Upper lobe of left lung (tissue), 6 donors: ENCODE measurements around the gene SUB1. TPM values are rescaled to one million over a fixed set of nuclear protein-coding genes. Genes with fewer than 3 reads are reported as not detected.
A peak's percentile ranks its signal among the peaks of the same experiment; 100 is the strongest.

Experiments used
- ATAC-seq, 2 donors: fragments of 200-7000 bp; cut with Tn5 transposase; one replicate each; pipeline ENCODE4 v1.9.1; 2022; ENCODE audit warnings: mild to moderate bottlenecking in 2 of 2, moderate library complexity in 2 of 2; ENCODE audit not compliant: low FRiP score in 2 of 2
- DNase-seq, 2 donors: peaks; one replicate each; pipeline ENCODE4 v3.0.0-alpha.2; 2019 to 2020
- H3K27ac ChIP-seq, 4 donors: fragments of 200-600 bp; sonication (generic); one replicate each; pipeline ENCODE4 v1.5.1; 2016 to 2019
- H3K27me3 ChIP-seq, 4 donors: fragments of 200-600 bp; sonication (generic); one replicate each; pipeline ENCODE4 v1.5.1; 2017 to 2019
- H3K36me3 ChIP-seq, 4 donors: fragments of 200-600 bp; sonication (generic); one replicate each; pipeline ENCODE4 v1.5.1; 2016 to 2019
- H3K4me1 ChIP-seq, 4 donors: fragments of 200-600 bp; sonication (generic); one replicate each; pipeline ENCODE4 v1.5.1; 2018 to 2019
- H3K4me3 ChIP-seq, 4 donors: fragments of 200-600 bp; sonication (generic); one replicate each; pipeline ENCODE4 v1.5.1; 2017 to 2019; ENCODE audit warnings: mild to moderate bottlenecking in 2 of 4, moderate library complexity in 1 of 4
- H3K9me3 ChIP-seq, 4 donors: fragments of 200-600 bp; sonication (generic); one replicate each; pipeline ENCODE4 v1.5.1; 2018 to 2019
- CTCF ChIP-seq, 6 experiments: fragments of 450-650 bp in 4 of 6; fragments of 200-600 bp in 2 of 6; sonication (generic) in 2 of 6; IDR thresholded peaks; one replicate each; pipeline ENCODE4 v1.5.1; 2016 to 2019; ENCODE audit warnings: antibody characterized with exemption in 6 of 6
- EP300 ChIP-seq, 4 donors: sonication (generic); formaldehyde crosslinking; IDR thresholded peaks; one replicate each; pipeline ENCODE4 v1.5.1; 2017; ENCODE audit warnings: antibody characterized with exemption in 4 of 4, control low read depth in 2 of 4
- POLR2A ChIP-seq, 4 donors: fragments of 450-650 bp; IDR thresholded peaks; one replicate each; pipeline ENCODE4 v1.5.1; 2016 to 2017; ENCODE audit warnings: antibody characterized with exemption in 4 of 4, mild to moderate bottlenecking in 2 of 4
- POLR2AphosphoS5 ChIP-seq, 2 donors: sonication (generic); formaldehyde crosslinking; IDR thresholded peaks; one replicate each; pipeline ENCODE4 v1.5.1; 2017; ENCODE audit warnings: antibody characterized with exemption in 2 of 2
- WGBS, 2 donors: methylation state at CpG; one replicate each; pipeline ENCODE4 v1.1.5; 2017 to 2018; 5-methylcytosine and 5-hydroxymethylcytosine counted together
- total RNA-seq, 6 donors: library from RNA; depleted of rRNA in 4 of 6; stranded (reverse); fragments of >200 nt in 4 of 6; gene quantifications; one replicate each; pipeline versions ENCODE4 v1.1.0 to v1.2.1, GENCODE V29; 2016 to 2021
- donor health status: DM: no; HTN: no; CAD: no; lungs with moderate emphysema.
- donor health status: DM: no; HTN: yes; CAD: no; lungs with severe emphysema.

SUB1 gene
- total RNA-seq, 6 donors from 2014 or later, result 28.3 to 170 (median 95.6) TPM

GRCh38 chr5:32578363-32578762 is 7.0 kb upstream of the SUB1 start:
- DNase-seq, result no peak
- no peaks in the 10 kb centered on the region for H3K27me3 ChIP-seq
- H3K4me1 ChIP-seq, result peaks cover 2 to 8% (median 5%) of the 10 kb centered on the region in 4 donors
- H3K4me3 ChIP-seq, result no peak overlapping the region
- no peaks in the 10 kb centered on the region for H3K9me3 ChIP-seq
- H3K27ac ChIP-seq, result no peak overlapping the region
- no peaks in the 10 kb centered on the region for H3K36me3 ChIP-seq
- WGBS, 2 donors, result 72 to 83% methylated on average over 3 of the region's 3 CpGs
- no peak for ATAC-seq
- TF ChIP-seq EP300 (IDR thresholded peaks at IDR 0.05), result no peak

GRCh38 chr5:32578764-32579163 is 6.6 kb upstream of the SUB1 start:
- H3K4me3 ChIP-seq, result no peak overlapping the region

GRCh38 chr5:32581010-32581785 is 4.2 kb upstream of the SUB1 start:
- TF ChIP-seq EP300 (IDR thresholded peaks at IDR 0.05) (no peak), POLR2AphosphoS5 (IDR thresholded peaks at IDR 0.05) (no peak), CTCF (IDR thresholded peaks at IDR 0.05) (no peak), POLR2A (IDR thresholded peaks at IDR 0.05) (no peak)
- peaks cover 0 to 3% (median 0%) of the 10 kb centered on the region in 4 donors for H3K9me3 ChIP-seq
- no peaks in the 10 kb centered on the region for H3K27me3 ChIP-seq
- 77 to 79% methylated on average over 9 to 12 of the region's 12 CpGs for WGBS, 2 donors
- no peak for ATAC-seq
- no peak for DNase-seq
- no peaks in the 10 kb centered on the region for H3K36me3 ChIP-seq
- no peak overlapping the region for H3K4me3 ChIP-seq
- H3K4me1 ChIP-seq, result peaks cover 9 to 21% (median 18%) of the 10 kb centered on the region in 4 donors
- no peak overlapping the region for H3K27ac ChIP-seq

More at GRCh38 chr5:32578764-32579163, 6.6 kb upstream of the SUB1 start:
- Histone ChIP-seq H3K4me1 (peaks cover 5 to 11% (median 9%) of the 10 kb centered on the region in 4 donors), H3K27ac (no peak overlapping the region), H3K36me3 (no peaks in the 10 kb centered on the region), H3K27me3 (no peaks in the 10 kb centered on the region), H3K9me3 (no peaks in the 10 kb centered on the region)
- 93 to 96% methylated on average over 3 of the region's 3 CpGs for WGBS, 2 donors
- no peak for ATAC-seq
- DNase-seq, result no peak
- TF ChIP-seq POLR2AphosphoS5 (IDR thresholded peaks at IDR 0.05), result no peak
- no peak for TF ChIP-seq POLR2A (IDR thresholded peaks at IDR 0.05)
- no peak for TF ChIP-seq EP300 (IDR thresholded peaks at IDR 0.05)
- TF ChIP-seq CTCF (IDR thresholded peaks at IDR 0.05), result no peak

GRCh38 chr5:32583582-32584232 is 1.6 kb upstream of the SUB1 start:
- TF ChIP-seq POLR2A (IDR thresholded peaks at IDR 0.05) (no peak), CTCF (IDR thresholded peaks at IDR 0.05) (no peak), POLR2AphosphoS5 (IDR thresholded peaks at IDR 0.05) (no peak), EP300 (IDR thresholded peaks at IDR 0.05) (no peak)
- H3K4me3 ChIP-seq, result no peak overlapping the region
- no peak overlapping the region for H3K27ac ChIP-seq
- no peaks in the 10 kb centered on the region for H3K27me3 ChIP-seq
- ATAC-seq, result no peak
- H3K4me1 ChIP-seq, result peaks cover 25 to 36% (median 31%) of the 10 kb centered on the region in 4 donors
- no peak for DNase-seq
- WGBS, 2 donors, result 72 to 76% methylated on average over 16 of the region's 16 CpGs
- H3K36me3 ChIP-seq, result peaks cover 0 to 4% (median 1%) of the 10 kb centered on the region in 4 donors
- H3K9me3 ChIP-seq, result peaks cover 0 to 3% (median 0%) of the 10 kb centered on the region in 4 donors

- H3K36me3 ChIP-seq, result peaks cover 0 to 13% (median 10%) of the 10 kb centered on the region in 4 donors
- no peak for DNase-seq
- H3K9me3 ChIP-seq, result peaks cover 0 to 3% (median 0%) of the 10 kb centered on the region in 4 donors
- H3K27me3 ChIP-seq, result no peaks in the 10 kb centered on the region
- H3K4me1 ChIP-seq, result peaks cover 25 to 36% (median 31%) of the 10 kb centered on the region in 4 donors
- 67 to 70% methylated on average over 6 of the region's 6 CpGs for WGBS, 2 donors
- peak overlapping the region in 1 of 4 donors; percentile 99 for H3K4me3 ChIP-seq
- no peak overlapping the region for H3K27ac ChIP-seq
- TF ChIP-seq CTCF (IDR thresholded peaks at IDR 0.05) (no peak), EP300 (IDR thresholded peaks at IDR 0.05) (no peak), POLR2AphosphoS5 (IDR thresholded peaks at IDR 0.05) (no peak), POLR2A (IDR thresholded peaks at IDR 0.05) (no peak)
- no peak for ATAC-seq
Observed at GRCh38 chr5:32584646-32585045, 711 bp upstream of the SUB1 start.
